ENCODE measurements around the gene TPCN2. TPM values are rescaled to one million over a fixed set of nuclear protein-coding genes. Genes with fewer than 3 reads are reported as not detected.

TPCN2 gene
- total RNA-seq, 4 donors from 2014 or later: 12.2 to 30.7 (median 17.6) TPM

GRCh38 chr11:69006816-69007215 is 41.9 kb upstream of the TPCN2 start:
- TF ChIP-seq CTCF (IDR thresholded peaks at IDR 0.05; ENCODE audit: low read depth): no peak

GRCh38 chr11:69007975-69008381 is 40.8 kb upstream of the TPCN2 start:
- TF ChIP-seq CTCF (IDR thresholded peaks at IDR 0.05; ENCODE audit: low read depth): no peak

- no peak for TF ChIP-seq CTCF (IDR thresholded peaks at IDR 0.05; ENCODE audit: low read depth)
Observed at GRCh38 chr11:69008737-69009440, 39.8 kb upstream of the TPCN2 start.

GRCh38 chr11:69009441-69010211 is 39.1 kb upstream of the TPCN2 start:
- TF ChIP-seq CTCF (IDR thresholded peaks at IDR 0.05; ENCODE audit: low read depth): no peak

GRCh38 chr11:69010361-69010891 is 38.3 kb upstream of the TPCN2 start:
- no peak for TF ChIP-seq CTCF (IDR thresholded peaks at IDR 0.05; ENCODE audit: low read depth)

GRCh38 chr11:69010964-69011623 is 37.6 kb upstream of the TPCN2 start:
- TF ChIP-seq CTCF (IDR thresholded peaks at IDR 0.05; ENCODE audit: low read depth): no peak

GRCh38 chr11:69011624-69012091 is 37.1 kb upstream of the TPCN2 start:
- TF ChIP-seq CTCF (IDR thresholded peaks at IDR 0.05; ENCODE audit: low read depth): no peak
